GM21576 (cell line): ENCODE data around the gene XIRP2.
"Not testable (repeated sequence)": the region's sequence is repeated elsewhere in the genome, so short reads cannot be mapped to it uniquely, and the experiment has no call there.

Experiments
- ATAC-seq: cut with Tn5 transposase; IDR thresholded peaks from one replicate; pipeline ENCODE4 v1.9.1; 2021; ENCODE audit warnings: mild to moderate bottlenecking, moderate library complexity; ENCODE audit not compliant: unreplicated experiment

XIRP2 gene

GRCh38 chr2:167187978-167188967 is 300.0 kb downstream of the XIRP2 start:
- no peak for ATAC-seq

- ATAC-seq, result no peak
Measured at GRCh38 chr2:167190053-167190452, 301.8 kb downstream of the XIRP2 start.

- no peak for ATAC-seq
Measured at GRCh38 chr2:167191588-167191987, 303.3 kb downstream of the XIRP2 start.

GRCh38 chr2:167192833-167193232 is 304.6 kb downstream of the XIRP2 start:
- ATAC-seq, result no peak

- ATAC-seq, result no peak
Measured at GRCh38 chr2:167196461-167197252, 308.4 kb downstream of the XIRP2 start.

GRCh38 chr2:167198009-167198408 is 309.7 kb downstream of the XIRP2 start:
- ATAC-seq, result no peak

GRCh38 chr2:167198576-167198975 is 310.3 kb downstream of the XIRP2 start:
- no peak for ATAC-seq

GRCh38 chr2:167200019-167200418 is 311.7 kb downstream of the XIRP2 start:
- no peak for ATAC-seq

- ATAC-seq, result no peak
Measured at GRCh38 chr2:167209784-167210183, 321.5 kb downstream of the XIRP2 start.

- peak; percentile 67 for ATAC-seq
Measured at GRCh38 chr2:167212014-167212648, 323.9 kb downstream of the XIRP2 start.

GRCh38 chr2:167215595-167215994 is 327.3 kb downstream of the XIRP2 start:
- ATAC-seq, result no peak

GRCh38 chr2:167237478-167237877 is 349.2 kb downstream of the XIRP2 start:
- no peak for ATAC-seq

- ATAC-seq, result no peak
Measured at GRCh38 chr2:167240671-167241070, 352.4 kb downstream of the XIRP2 start.

GRCh38 chr2:167249197-167249596 is 360.9 kb downstream of the XIRP2 start:
- no peak for ATAC-seq

GRCh38 chr2:167253025-167253424 is 364.7 kb downstream of the XIRP2 start:
- no peak for ATAC-seq

- ATAC-seq, result no peak
Measured at GRCh38 chr2:167254721-167255120, 366.4 kb downstream of the XIRP2 start.

- no peak for ATAC-seq
Measured at GRCh38 chr2:167258712-167259111, 370.4 kb downstream of the XIRP2 start.

GRCh38 chr2:167264380-167264779 is 376.1 kb downstream of the XIRP2 start:
- ATAC-seq, result no peak

GRCh38 chr2:167265004-167265403 is 376.7 kb downstream of the XIRP2 start:
- no peak for ATAC-seq

- no peak for ATAC-seq
Measured at GRCh38 chr2:167265722-167266121, 377.4 kb downstream of the XIRP2 start.

GRCh38 chr2:167268245-167268644 is 380.0 kb downstream of the XIRP2 start:
- ATAC-seq, result not testable (repeated sequence)
